ENCODE data around the gene ABTB2. TPM values are rescaled to one million over a fixed set of nuclear protein-coding genes. Genes with fewer than 3 reads are reported as not detected.

ABTB2 gene
- total and polyA plus RNA-seq, 2 experiments from 2014 or later: 12.4 to 14.3 TPM

DNA sequence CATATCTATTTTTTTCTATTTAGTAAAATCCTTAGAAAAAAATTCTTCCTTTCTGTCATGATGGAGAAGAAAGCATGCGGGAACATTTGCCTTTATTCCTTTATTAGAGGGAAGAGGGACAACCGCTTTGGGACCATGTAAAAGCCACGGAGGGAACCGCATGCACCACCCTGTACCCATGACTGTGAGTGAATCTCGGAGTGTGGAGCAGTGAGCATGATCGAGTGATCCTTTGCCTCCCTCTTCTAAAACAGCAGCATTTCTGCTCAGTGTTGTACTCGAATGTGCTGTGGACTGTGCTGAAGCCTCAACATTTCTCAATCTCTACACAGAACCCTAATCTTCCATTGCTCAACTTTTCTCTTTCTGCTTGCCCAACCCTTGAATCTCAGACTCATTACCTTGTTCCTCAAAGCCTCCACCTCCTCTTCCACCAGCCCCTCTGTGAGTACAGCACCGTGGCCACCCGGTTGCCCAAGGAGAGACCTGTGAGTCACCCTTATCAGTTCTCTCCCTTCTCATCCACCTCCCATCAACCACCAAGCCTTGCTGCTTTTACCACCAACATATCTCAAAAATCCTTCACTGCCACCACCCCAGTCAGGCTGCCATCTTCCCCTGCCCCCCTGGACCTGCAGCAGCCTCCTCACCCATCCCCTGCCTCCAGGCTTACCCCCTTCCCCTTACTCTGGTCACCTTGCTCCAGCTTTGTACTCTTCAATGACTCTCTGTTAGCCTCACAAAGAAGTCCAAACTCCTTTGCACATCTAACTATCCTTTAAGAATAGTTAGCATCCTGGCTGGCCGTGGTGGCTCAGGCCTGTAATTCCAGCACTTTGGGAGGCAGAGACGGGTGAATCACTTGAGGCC lies 149.3 kb downstream of the ABTB2 start:
- Histone ChIP-seq H3K9me2 (replicated peaks; ENCODE audit: insufficient read depth) (no peaks in the 10 kb centered on the region), H4K20me1 (ENCODE audit: insufficient read depth, poor library complexity, severe bottlenecking) (no peaks in the 10 kb centered on the region), H3K4me3 (no peak overlapping the region), H3K4me1 (ENCODE audit: insufficient read depth) (peaks cover 35% of the 10 kb centered on the region), H2AFZ (no peak overlapping the region), H3K27me3 (no peaks in the 10 kb centered on the region), H3K79me2 (peaks cover 18% of the 10 kb centered on the region), H3K4me2 (peak overlapping the region; percentile 38), H3K27ac (peak overlapping the region; percentile 65), H3K36me3 (replicated peaks; ENCODE audit: insufficient read depth, low read depth) (no peaks in the 10 kb centered on the region), H3K9me3 (ENCODE audit: low read depth) (no peaks in the 10 kb centered on the region)
- DNase-seq (ENCODE audit: low spot score): peak; percentile 70
- no peak for TF ChIP-seq EZH2 (IDR thresholded peaks at IDR 0.05; ENCODE audit: borderline replicate concordance)
- TF ChIP-seq, protein P1, sequence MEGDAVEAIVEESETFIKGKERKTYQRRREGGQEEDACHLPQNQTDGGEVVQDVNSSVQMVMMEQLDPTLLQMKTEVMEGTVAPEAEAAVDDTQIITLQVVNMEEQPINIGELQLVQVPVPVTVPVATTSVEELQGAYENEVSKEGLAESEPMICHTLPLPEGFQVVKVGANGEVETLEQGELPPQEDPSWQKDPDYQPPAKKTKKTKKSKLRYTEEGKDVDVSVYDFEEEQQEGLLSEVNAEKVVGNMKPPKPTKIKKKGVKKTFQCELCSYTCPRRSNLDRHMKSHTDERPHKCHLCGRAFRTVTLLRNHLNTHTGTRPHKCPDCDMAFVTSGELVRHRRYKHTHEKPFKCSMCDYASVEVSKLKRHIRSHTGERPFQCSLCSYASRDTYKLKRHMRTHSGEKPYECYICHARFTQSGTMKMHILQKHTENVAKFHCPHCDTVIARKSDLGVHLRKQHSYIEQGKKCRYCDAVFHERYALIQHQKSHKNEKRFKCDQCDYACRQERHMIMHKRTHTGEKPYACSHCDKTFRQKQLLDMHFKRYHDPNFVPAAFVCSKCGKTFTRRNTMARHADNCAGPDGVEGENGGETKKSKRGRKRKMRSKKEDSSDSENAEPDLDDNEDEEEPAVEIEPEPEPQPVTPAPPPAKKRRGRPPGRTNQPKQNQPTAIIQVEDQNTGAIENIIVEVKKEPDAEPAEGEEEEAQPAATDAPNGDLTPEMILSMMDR (IDR thresholded peaks at IDR 0.05; ENCODE audit: poor library complexity): no peak
- TF ChIP-seq EZH2phosphoT487 (IDR thresholded peaks at IDR 0.05; ENCODE audit: low read depth, severe bottlenecking, unreplicated experiment): no peak
- WGBS (ENCODE audit: low lambda C conversion rate, missing lambda C conversion rate): 74% methylated on average over 11 of the region's 11 CpGs

DNA sequence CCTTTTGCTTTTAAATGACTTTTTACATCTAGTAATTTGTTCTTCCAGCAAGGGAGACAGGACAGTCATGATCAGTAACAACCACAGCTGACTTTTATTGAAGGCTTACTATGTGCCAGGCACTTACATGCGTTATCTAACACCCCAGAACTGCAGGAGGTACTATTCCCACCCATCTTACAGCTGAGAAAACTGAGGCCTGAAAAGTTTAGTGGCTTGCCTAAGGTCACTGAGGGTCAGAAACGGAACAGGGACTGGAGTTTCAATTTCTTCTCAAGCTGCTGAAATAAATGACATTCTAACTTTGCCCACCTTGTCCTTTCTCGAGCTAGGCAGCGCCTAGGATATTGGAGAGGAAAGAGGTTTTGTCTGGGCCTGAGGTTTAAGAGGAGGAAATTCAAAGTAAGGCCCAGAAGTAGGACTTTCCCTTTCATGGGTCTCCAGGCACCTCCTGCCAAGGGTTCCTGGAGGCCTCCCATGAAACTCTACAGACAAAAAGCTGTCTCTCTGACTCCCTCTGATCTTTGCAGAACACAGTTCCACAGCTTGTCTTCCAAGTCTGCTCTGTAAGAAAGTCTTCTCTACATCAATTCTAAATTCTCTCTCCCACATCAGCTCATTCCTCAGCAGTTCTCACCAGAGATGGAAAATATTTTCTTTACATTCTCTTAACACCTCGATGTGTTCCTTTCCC lies 150.2 kb downstream of the ABTB2 start:
- TF ChIP-seq EZH2phosphoT487 (IDR thresholded peaks at IDR 0.05; ENCODE audit: low read depth, severe bottlenecking, unreplicated experiment): no peak
- TF ChIP-seq EZH2 (IDR thresholded peaks at IDR 0.05; ENCODE audit: borderline replicate concordance): no peak
- TF ChIP-seq, protein P1 (IDR thresholded peaks at IDR 0.05; ENCODE audit: poor library complexity): no peak
- Histone ChIP-seq H3K9me3 (ENCODE audit: low read depth) (no peaks in the 10 kb centered on the region), H4K20me1 (ENCODE audit: insufficient read depth, poor library complexity, severe bottlenecking) (no peaks in the 10 kb centered on the region), H3K4me1 (ENCODE audit: insufficient read depth) (peaks cover 35% of the 10 kb centered on the region), H3K36me3 (replicated peaks; ENCODE audit: insufficient read depth, low read depth) (no peaks in the 10 kb centered on the region), H3K79me2 (peaks cover 18% of the 10 kb centered on the region), H2AFZ (no peak overlapping the region), H3K27ac (peak overlapping the region; percentile 65), H3K4me2 (peak overlapping the region; percentile 38), H3K9me2 (replicated peaks; ENCODE audit: insufficient read depth) (no peaks in the 10 kb centered on the region), H3K4me3 (no peak overlapping the region), H3K27me3 (no peaks in the 10 kb centered on the region)
- DNase-seq (ENCODE audit: low spot score): no peak
- whole genome bisulfite sequencing (ENCODE audit: low lambda C conversion rate, missing lambda C conversion rate): 90% methylated on average over 5 of the region's 5 CpGs

- WGBS (ENCODE audit: low lambda C conversion rate, missing lambda C conversion rate): 43% methylated on average over 6 of the region's 6 CpGs
- Histone ChIP-seq H2AFZ (no peak overlapping the region), H3K9me3 (ENCODE audit: low read depth) (no peaks in the 10 kb centered on the region), H3K9me2 (replicated peaks; ENCODE audit: insufficient read depth) (no peaks in the 10 kb centered on the region), H3K79me2 (peaks cover 12% of the 10 kb centered on the region), H3K4me1 (ENCODE audit: insufficient read depth) (peaks cover 35% of the 10 kb centered on the region), H3K27me3 (no peaks in the 10 kb centered on the region), H3K27ac (peak overlapping the region; percentile 65), H3K36me3 (replicated peaks; ENCODE audit: insufficient read depth, low read depth) (no peaks in the 10 kb centered on the region), H3K4me2 (peak overlapping the region; percentile 38), H3K4me3 (no peak overlapping the region), H4K20me1 (ENCODE audit: insufficient read depth, poor library complexity, severe bottlenecking) (no peaks in the 10 kb centered on the region)
- peak; percentile 47 for DNase-seq (ENCODE audit: low spot score)
- TF ChIP-seq EZH2 (IDR thresholded peaks at IDR 0.05; ENCODE audit: borderline replicate concordance) (no peak), EZH2phosphoT487 (IDR thresholded peaks at IDR 0.05; ENCODE audit: low read depth, severe bottlenecking, unreplicated experiment) (no peak)
- TF ChIP-seq, protein P1 (IDR thresholded peaks at IDR 0.05; ENCODE audit: poor library complexity): no peak
Observed at GRCh38 chr11:34206407-34207300, 151.2 kb downstream of the ABTB2 start.
